ENCODE results near the gene PARM1.

DNA sequence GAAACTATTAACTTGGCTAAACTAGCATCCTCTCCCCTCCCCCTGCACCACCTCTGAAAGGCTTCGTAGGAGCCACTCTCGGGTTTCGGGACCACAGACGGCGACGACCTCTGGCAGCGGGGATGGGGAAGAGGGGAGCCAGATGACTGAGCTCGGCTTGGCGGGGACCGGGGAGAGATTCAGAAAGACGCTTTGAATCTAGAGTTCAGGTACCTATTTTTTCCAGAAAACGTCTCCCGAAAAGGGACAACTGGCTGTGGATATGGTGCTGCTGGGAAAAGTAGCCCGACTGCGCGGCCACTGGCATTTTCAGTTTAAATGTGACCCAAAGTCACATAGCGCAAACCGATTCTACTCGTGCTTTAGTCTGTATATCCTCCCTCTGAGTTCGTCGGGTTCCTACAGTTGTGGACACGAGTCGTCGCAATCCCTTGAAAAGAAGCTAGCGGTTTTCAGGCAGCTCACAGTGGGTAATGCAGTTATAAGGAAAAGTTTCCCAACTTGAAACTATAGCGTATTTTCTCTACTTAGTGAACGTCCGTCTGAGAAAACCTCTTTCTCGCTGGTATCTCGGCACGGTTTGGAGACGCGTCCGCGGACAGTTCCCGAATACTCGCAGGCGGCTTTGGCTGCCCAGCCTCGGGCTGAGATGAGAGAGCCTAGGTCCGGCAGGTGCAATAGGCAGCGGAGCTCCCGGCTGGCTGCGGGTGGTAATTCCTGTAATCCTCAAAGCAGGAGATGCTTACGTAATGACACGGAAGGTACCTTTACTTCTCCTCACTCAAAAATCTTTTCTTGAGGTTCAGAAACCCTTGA, 1.3 kb downstream of the PARM1 start:
- TF ChIP-seq POLR2A (IDR thresholded peaks at IDR 0.05), result no peak
- no peak for TF ChIP-seq CTCF (IDR thresholded peaks at IDR 0.05 in 8 of 11, conservative IDR thresholded peaks at IDR 0.05 in 3 of 11)

Measured in spleen (tissue), 7 donors.